ENCODE results near the gene SYNDIG1. TPM values are rescaled to one million over a fixed set of nuclear protein-coding genes. Genes with fewer than 3 reads are reported as not detected.

SYNDIG1 gene
- total and polyA plus RNA-seq, 3 experiments from 2014 or later = not detected

DNA sequence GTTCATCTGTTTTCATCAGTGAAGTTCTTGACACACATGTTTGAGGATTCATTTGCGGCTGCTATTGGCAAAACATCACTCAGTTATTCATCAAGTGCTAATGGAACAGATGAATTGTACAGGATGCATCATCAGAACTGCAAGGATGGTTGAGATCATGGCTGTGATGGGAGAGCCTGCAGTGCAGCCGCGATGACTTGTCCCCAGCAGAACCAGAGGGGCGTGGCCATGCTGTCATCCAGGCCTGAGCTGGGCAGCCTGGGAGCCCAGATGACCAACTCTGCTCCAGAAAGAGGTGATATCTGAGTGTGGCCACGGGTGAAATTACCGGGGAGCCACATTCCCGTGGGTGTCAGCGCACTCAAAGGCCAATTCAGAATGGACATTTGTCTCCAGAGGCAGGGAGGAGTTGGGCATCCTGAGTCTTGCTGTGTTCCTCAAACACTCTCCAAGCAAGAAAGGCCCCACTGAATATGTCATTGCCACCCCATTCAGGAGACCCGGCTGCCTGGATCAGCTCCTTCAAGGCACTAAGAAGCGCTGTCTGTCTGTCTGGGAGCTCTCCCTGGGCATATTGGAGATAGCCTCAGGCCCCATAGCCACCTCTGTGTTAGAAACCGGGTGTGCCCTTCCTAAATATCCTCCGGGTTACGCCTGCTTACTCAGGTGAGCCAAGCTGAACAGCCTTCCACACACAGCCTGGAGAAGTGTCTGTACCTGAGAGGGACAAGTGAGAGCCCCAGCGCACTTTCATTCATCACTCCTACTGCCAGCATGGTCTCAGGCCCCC lies 66.7 kb downstream of the SYNDIG1 start:
- Histone ChIP-seq H3K36me3 (ENCODE audit: insufficient read depth, low read length) (no peaks in the 10 kb centered on the region), H3K9me3 (ENCODE audit: low read length) (no peaks in the 10 kb centered on the region), H3K4me1 (ENCODE audit: insufficient read depth, low read length) (no peaks in the 10 kb centered on the region), H3K27me3 (ENCODE audit: insufficient read depth, low read length, poor library complexity, severe bottlenecking) (no peaks in the 10 kb centered on the region), H3K27ac (ENCODE audit: low read depth, low read length) (no peak overlapping the region), H3K4me3 (ENCODE audit: low read length) (no peak overlapping the region)
- no peaks in the 10 kb centered on the region for H3K36me3 Mint-ChIP-seq
- H3K4me3 Mint-ChIP-seq = no peak overlapping the region
- no peaks in the 10 kb centered on the region for H3K4me1 Mint-ChIP-seq
- peaks cover 5 to 6% of the 10 kb centered on the region in 2 donors for H3K27me3 Mint-ChIP-seq
- no peak for DNase-seq
- ChIA-PET CTCF (no interaction called here), POLR2A (no interaction called here)
- peaks cover 0 to 2% (median 0%) of the 10 kb centered on the region in 5 donors for H3K9me3 Mint-ChIP-seq
- no peak overlapping the region for H3K27ac Mint-ChIP-seq

DNA sequence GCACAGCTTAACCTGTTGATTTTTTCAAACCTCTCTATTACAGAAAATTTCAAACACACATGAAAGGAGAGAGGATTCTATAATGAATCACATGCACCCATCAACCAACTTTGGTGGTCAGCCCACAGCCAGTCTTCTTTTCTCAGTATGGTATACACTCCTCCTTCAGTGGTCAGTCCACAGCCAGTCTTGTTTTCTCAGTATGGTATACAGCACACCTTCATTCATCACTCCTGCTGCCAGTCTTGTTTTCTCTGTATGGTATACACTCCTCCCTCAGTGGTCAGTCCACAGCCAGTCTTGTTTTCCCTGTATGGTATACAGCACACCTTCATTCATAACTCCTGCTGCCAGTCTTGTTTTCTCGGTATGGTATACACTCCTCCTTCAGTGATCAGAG lies 67.8 kb downstream of the SYNDIG1 start:
- H3K4me3 ChIP-seq (ENCODE audit: low read length) = no peak overlapping the region
- H3K4me1 Mint-ChIP-seq = no peaks in the 10 kb centered on the region
- no peaks in the 10 kb centered on the region for H3K27me3 ChIP-seq (ENCODE audit: insufficient read depth, low read length, poor library complexity, severe bottlenecking)
- no peak overlapping the region for H3K27ac Mint-ChIP-seq
- peaks cover 0 to 2% (median 0%) of the 10 kb centered on the region in 5 donors for H3K9me3 Mint-ChIP-seq
- DNase-seq = no peak
- no peaks in the 10 kb centered on the region for H3K36me3 ChIP-seq (ENCODE audit: insufficient read depth, low read length)
- ChIA-PET CTCF (no interaction called here), POLR2A (no interaction called here)
- H3K27me3 Mint-ChIP-seq = peaks cover 5 to 14% of the 10 kb centered on the region in 2 donors
- no peaks in the 10 kb centered on the region for H3K4me1 ChIP-seq (ENCODE audit: insufficient read depth, low read length)
- H3K9me3 ChIP-seq (ENCODE audit: low read length) = no peaks in the 10 kb centered on the region
- no peak overlapping the region for H3K27ac ChIP-seq (ENCODE audit: low read depth, low read length)
- H3K4me3 Mint-ChIP-seq = no peak overlapping the region
- no peaks in the 10 kb centered on the region for H3K36me3 Mint-ChIP-seq

DNA sequence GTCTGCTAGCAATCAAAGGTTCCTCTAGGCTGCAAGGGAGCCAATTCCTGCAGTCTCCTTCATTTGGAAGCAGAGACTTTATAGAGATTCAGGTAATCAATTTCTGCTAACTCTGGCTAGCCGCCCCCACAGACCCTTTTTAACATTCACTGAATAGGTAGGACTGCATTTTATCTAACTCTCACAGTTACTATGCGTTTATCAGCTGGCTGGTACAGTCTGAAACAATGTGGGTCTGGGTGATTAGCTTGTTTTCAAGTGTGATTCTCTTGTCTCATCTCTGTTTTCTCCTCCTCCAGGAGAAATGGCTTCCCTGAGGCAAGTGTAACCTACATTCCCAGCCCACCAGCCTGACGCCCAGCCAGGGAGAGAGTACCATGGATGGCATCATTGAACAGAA lies 73.3 kb downstream of the SYNDIG1 start:
- Mint-ChIP-seq H3K27ac (no peak overlapping the region), H3K27me3 (peaks cover 1 to 19% of the 10 kb centered on the region in 2 donors), H3K9me3 (peaks cover 0 to 2% (median 0%) of the 10 kb centered on the region in 5 donors), H3K36me3 (no peaks in the 10 kb centered on the region), H3K4me3 (no peak overlapping the region), H3K4me1 (no peaks in the 10 kb centered on the region)
- no peak overlapping the region for H3K4me3 ChIP-seq (ENCODE audit: low read length)
- H3K36me3 ChIP-seq (ENCODE audit: insufficient read depth, low read length) = no peaks in the 10 kb centered on the region
- no peaks in the 10 kb centered on the region for H3K9me3 ChIP-seq (ENCODE audit: low read length)
- H3K4me1 ChIP-seq (ENCODE audit: insufficient read depth, low read length) = no peaks in the 10 kb centered on the region
- CTCF ChIA-PET = no interaction called here
- no peak for DNase-seq
- POLR2A ChIA-PET = no interaction called here
- H3K27me3 ChIP-seq (ENCODE audit: insufficient read depth, low read length, poor library complexity, severe bottlenecking) = peaks cover 3% of the 10 kb centered on the region
- no peak overlapping the region for H3K27ac ChIP-seq (ENCODE audit: low read depth, low read length)

DNA sequence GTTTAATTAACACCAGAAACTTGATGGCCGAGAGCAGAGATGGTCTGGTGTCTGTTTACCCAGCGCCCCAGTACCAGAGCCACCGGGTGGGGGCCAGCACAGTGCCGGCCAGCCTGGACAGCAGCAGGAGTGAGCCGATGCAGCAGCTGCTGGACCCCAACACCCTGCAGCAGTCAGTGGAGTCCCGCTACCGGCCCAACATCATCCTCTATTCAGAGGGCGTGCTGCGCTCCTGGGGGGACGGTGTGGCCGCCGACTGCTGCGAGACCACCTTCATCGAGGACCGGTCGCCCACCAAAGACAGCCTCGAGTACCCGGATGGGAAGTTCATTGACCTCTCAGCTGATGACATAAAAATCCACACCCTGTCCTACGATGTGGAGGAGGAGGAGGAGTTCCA lies 73.7 kb downstream of the SYNDIG1 start:
- Histone ChIP-seq H3K36me3 (ENCODE audit: insufficient read depth, low read length) (no peaks in the 10 kb centered on the region), H3K27me3 (ENCODE audit: insufficient read depth, low read length, poor library complexity, severe bottlenecking) (peaks cover 3% of the 10 kb centered on the region), H3K9me3 (ENCODE audit: low read length) (no peaks in the 10 kb centered on the region), H3K4me3 (ENCODE audit: low read length) (no peak overlapping the region), H3K27ac (ENCODE audit: low read depth, low read length) (no peak overlapping the region), H3K4me1 (ENCODE audit: insufficient read depth, low read length) (no peaks in the 10 kb centered on the region)
- Mint-ChIP-seq H3K36me3 (no peaks in the 10 kb centered on the region), H3K4me3 (no peak overlapping the region), H3K27me3 (peaks cover 1 to 19% of the 10 kb centered on the region in 2 donors), H3K27ac (no peak overlapping the region), H3K9me3 (peaks cover 0 to 2% (median 0%) of the 10 kb centered on the region in 5 donors), H3K4me1 (no peaks in the 10 kb centered on the region)
- no peak for DNase-seq
- ChIA-PET POLR2A (no interaction called here), CTCF (no interaction called here)

DNA sequence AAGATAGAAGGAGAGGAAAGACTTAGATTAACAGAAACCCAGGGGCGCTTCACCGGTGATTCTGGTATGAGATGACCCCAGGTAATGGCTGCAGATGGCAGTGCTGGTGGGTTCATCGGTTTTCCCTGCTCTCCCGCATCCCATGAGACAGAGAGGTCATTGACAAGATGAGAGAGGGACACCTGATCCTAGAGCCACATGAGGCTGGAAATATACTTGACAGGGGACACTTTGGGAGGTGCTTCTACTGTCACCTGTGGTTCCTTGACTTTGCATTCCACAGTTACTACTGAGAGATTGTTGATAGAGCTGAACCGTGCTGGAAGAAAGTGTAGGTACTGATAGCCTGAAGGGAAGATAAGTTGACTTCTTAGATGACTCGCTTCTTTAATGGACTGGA lies 74.3 kb downstream of the SYNDIG1 start:
- H3K27ac ChIP-seq (ENCODE audit: low read depth, low read length) = no peak overlapping the region
- Mint-ChIP-seq H3K27ac (no peak overlapping the region), H3K4me1 (no peaks in the 10 kb centered on the region), H3K36me3 (no peaks in the 10 kb centered on the region), H3K9me3 (peaks cover 0 to 2% (median 0%) of the 10 kb centered on the region in 5 donors), H3K4me3 (no peak overlapping the region), H3K27me3 (peaks cover 1 to 19% of the 10 kb centered on the region in 2 donors)
- CTCF ChIA-PET = no interaction called here
- POLR2A ChIA-PET = no interaction called here
- no peak overlapping the region for H3K4me3 ChIP-seq (ENCODE audit: low read length)
- no peak for DNase-seq
- H3K27me3 ChIP-seq (ENCODE audit: insufficient read depth, low read length, poor library complexity, severe bottlenecking) = peaks cover 3% of the 10 kb centered on the region
- H3K9me3 ChIP-seq (ENCODE audit: low read length) = no peaks in the 10 kb centered on the region
- H3K36me3 ChIP-seq (ENCODE audit: insufficient read depth, low read length) = no peaks in the 10 kb centered on the region
- H3K4me1 ChIP-seq (ENCODE audit: insufficient read depth, low read length) = no peaks in the 10 kb centered on the region

DNA sequence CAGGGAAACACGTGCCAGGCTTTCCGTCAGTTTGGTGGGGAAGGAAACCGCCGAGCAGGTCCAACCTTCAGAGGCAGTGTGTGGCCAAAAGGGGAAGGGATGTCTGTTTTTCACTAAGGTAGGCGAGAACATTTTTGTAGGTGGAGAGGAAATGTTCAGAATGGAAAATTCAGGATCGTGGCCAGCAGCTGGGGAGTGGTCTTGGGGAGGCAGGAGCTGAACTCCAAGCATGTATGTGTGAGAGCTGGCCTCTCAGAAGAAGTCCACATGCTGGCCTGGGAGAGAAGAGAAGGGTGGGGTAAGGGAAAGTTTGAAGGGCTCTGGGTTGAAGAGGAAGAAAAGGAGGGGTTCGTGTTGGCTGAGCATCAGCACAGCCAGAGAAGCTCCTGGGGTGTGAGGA lies 74.9 kb downstream of the SYNDIG1 start:
- no peak overlapping the region for H3K4me3 Mint-ChIP-seq
- no peak overlapping the region for H3K27ac ChIP-seq (ENCODE audit: low read depth, low read length)
- H3K4me3 ChIP-seq (ENCODE audit: low read length) = no peak overlapping the region
- no peaks in the 10 kb centered on the region for H3K36me3 Mint-ChIP-seq
- no peaks in the 10 kb centered on the region for H3K4me1 ChIP-seq (ENCODE audit: insufficient read depth, low read length)
- no peaks in the 10 kb centered on the region for H3K4me1 Mint-ChIP-seq
- H3K9me3 Mint-ChIP-seq = peaks cover 0 to 2% (median 0%) of the 10 kb centered on the region in 5 donors
- ChIA-PET POLR2A (no interaction called here), CTCF (no interaction called here)
- peak overlapping the region in 1 of 8 donors; percentile 62 for H3K27ac Mint-ChIP-seq
- no peak for DNase-seq
- no peaks in the 10 kb centered on the region for H3K36me3 ChIP-seq (ENCODE audit: insufficient read depth, low read length)
- H3K27me3 Mint-ChIP-seq = peaks cover 1 to 19% of the 10 kb centered on the region in 2 donors
- H3K9me3 ChIP-seq (ENCODE audit: low read length) = no peaks in the 10 kb centered on the region
- peaks cover 3% of the 10 kb centered on the region for H3K27me3 ChIP-seq (ENCODE audit: insufficient read depth, low read length, poor library complexity, severe bottlenecking)

DNA sequence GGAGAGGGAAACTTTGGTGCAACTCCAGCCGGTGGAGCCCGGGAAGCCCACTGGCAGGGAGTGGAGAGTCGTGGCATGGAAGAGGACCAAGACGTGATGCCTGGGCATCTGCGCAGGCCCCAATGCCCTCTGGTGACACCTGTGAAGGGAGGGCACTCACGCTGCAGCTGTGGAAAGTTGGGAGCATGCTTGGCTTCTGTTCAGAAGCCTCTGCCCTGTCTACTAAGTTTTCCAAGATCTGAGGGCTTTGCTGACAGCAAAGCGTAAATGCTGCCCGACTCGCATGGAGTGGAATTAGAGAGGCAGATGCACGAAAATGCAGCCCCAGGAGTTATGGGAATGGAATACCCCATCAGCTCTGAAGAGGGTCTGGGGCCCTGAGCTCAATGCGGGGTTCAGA lies 75.7 kb downstream of the SYNDIG1 start:
- no peaks in the 10 kb centered on the region for H3K36me3 ChIP-seq (ENCODE audit: insufficient read depth, low read length)
- H3K27me3 Mint-ChIP-seq = peaks cover 0 to 19% of the 10 kb centered on the region in 2 donors
- no peaks in the 10 kb centered on the region for H3K4me1 ChIP-seq (ENCODE audit: insufficient read depth, low read length)
- no peak overlapping the region for H3K27ac Mint-ChIP-seq
- no peak overlapping the region for H3K27ac ChIP-seq (ENCODE audit: low read depth, low read length)
- DNase-seq = no peak
- H3K4me3 ChIP-seq (ENCODE audit: low read length) = no peak overlapping the region
- no peaks in the 10 kb centered on the region for H3K4me1 Mint-ChIP-seq
- H3K4me3 Mint-ChIP-seq = no peak overlapping the region
- no peaks in the 10 kb centered on the region for H3K9me3 ChIP-seq (ENCODE audit: low read length)
- ChIA-PET POLR2A (no interaction called here), CTCF (no interaction called here)
- H3K27me3 ChIP-seq (ENCODE audit: insufficient read depth, low read length, poor library complexity, severe bottlenecking) = peaks cover 3% of the 10 kb centered on the region
- peaks cover 0 to 2% (median 0%) of the 10 kb centered on the region in 5 donors for H3K9me3 Mint-ChIP-seq
- no peaks in the 10 kb centered on the region for H3K36me3 Mint-ChIP-seq

DNA sequence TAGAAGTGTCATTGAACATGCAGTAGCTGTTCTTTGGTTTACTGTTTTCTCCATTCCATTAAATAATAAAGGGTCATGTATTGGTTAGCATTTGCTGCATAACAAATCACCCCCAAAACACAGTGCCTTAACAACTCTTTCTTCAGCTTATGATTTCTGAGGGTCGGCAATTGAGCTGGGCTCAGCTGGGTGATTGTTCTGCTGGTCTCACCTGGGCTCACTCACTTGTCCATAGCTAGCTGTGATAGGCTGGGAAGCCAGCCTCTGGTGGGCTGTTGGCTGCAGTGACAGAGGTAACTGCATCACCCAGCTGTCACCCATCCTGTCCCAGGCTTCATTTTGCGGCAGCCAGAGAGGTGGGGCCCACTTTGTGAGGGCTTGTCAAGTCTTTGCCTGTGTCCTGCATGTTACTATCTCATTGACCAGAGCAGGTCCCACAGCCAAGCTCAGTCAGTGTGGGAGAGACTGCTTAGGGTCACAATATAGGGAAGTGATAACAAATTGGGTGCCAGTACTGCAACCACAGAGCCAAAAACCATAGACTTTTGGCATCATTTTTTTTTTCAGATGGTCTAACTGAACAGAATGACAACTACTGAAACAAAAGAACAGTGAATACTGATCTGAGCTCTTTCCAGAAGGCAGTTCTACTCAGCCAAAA lies 76.9 kb downstream of the SYNDIG1 start:
- H3K27me3 Mint-ChIP-seq = peaks cover 0 to 17% of the 10 kb centered on the region in 2 donors
- H3K4me3 ChIP-seq (ENCODE audit: low read length) = no peak overlapping the region
- H3K9me3 Mint-ChIP-seq = peaks cover 0 to 2% (median 0%) of the 10 kb centered on the region in 5 donors
- no peaks in the 10 kb centered on the region for H3K4me1 Mint-ChIP-seq
- H3K36me3 Mint-ChIP-seq = no peaks in the 10 kb centered on the region
- ChIA-PET CTCF (no interaction called here), POLR2A (no interaction called here)
- H3K4me1 ChIP-seq (ENCODE audit: insufficient read depth, low read length) = no peaks in the 10 kb centered on the region
- no peak overlapping the region for H3K27ac ChIP-seq (ENCODE audit: low read depth, low read length)
- no peaks in the 10 kb centered on the region for H3K36me3 ChIP-seq (ENCODE audit: insufficient read depth, low read length)
- H3K9me3 ChIP-seq (ENCODE audit: low read length) = no peaks in the 10 kb centered on the region
- DNase-seq = no peak
- no peak overlapping the region for H3K4me3 Mint-ChIP-seq
- H3K27me3 ChIP-seq (ENCODE audit: insufficient read depth, low read length, poor library complexity, severe bottlenecking) = peaks cover 3% of the 10 kb centered on the region
- no peak overlapping the region for H3K27ac Mint-ChIP-seq
